Activated naive CD4-positive, alpha-beta T cell treated with anti-CD3 and anti-CD28 coated beads for 36 hours (primary cell): ENCODE data around the gene TAS2R30. TPM values are rescaled to one million over a fixed set of nuclear protein-coding genes. Genes with fewer than 3 reads are reported as not detected.
"Not testable (repeated sequence)": the region's sequence is repeated elsewhere in the genome, so short reads cannot be mapped to it uniquely, and the experiment has no call there.

Experiments used
- CTCF ChIA-PET: fragments of 350-600 bp; sonication (Branson Sonifier 250); formaldehyde crosslinking; loops from one replicate; lab custom pipeline; 2021; ENCODE audit warnings: antibody characterized with exemption; lab: Charles Lee
- DNase-seq: peaks from one replicate; pipeline ENCODE4 v3.0.0-alpha.2; 2020
- H3K27ac Mint-ChIP-seq: one replicate; pipeline ENCODE4 v1.8.0; 2021; ENCODE audit warnings: mild to moderate bottlenecking, mixed read lengths
- H3K27me3 Mint-ChIP-seq: one replicate; pipeline ENCODE4 v1.8.0; 2021; ENCODE audit warnings: low read depth, mixed read lengths
- H3K36me3 Mint-ChIP-seq: one replicate; pipeline ENCODE4 v1.8.0; 2021; ENCODE audit warnings: low read depth, mixed read lengths
- H3K4me1 Mint-ChIP-seq: one replicate; pipeline ENCODE4 v1.8.0; 2021; ENCODE audit warnings: low read depth, mixed read lengths
- H3K4me3 Mint-ChIP-seq: one replicate; pipeline ENCODE4 v1.8.0; 2021; ENCODE audit warnings: mild to moderate bottlenecking, moderate library complexity, mixed read lengths
- H3K9me3 Mint-ChIP-seq: one replicate; pipeline ENCODE4 v1.8.0; 2021; ENCODE audit warnings: mixed read lengths
- intact Hi-C: fragments of 100-400 bp; cut with micrococcal nuclease; formaldehyde crosslinking; loops from one replicate; pipeline ENCODE4 v1.15.1; 2023
- total RNA-seq, 2 experiments: library from RNA; stranded (reverse); gene quantifications; one replicate each; pipeline ENCODE4 v1.2.3, GENCODE V29; 2021

The TAS2R30 gene
- total RNA-seq, 2 experiments from 2014 or later = 1.5 to 1.6 TPM

DNA sequence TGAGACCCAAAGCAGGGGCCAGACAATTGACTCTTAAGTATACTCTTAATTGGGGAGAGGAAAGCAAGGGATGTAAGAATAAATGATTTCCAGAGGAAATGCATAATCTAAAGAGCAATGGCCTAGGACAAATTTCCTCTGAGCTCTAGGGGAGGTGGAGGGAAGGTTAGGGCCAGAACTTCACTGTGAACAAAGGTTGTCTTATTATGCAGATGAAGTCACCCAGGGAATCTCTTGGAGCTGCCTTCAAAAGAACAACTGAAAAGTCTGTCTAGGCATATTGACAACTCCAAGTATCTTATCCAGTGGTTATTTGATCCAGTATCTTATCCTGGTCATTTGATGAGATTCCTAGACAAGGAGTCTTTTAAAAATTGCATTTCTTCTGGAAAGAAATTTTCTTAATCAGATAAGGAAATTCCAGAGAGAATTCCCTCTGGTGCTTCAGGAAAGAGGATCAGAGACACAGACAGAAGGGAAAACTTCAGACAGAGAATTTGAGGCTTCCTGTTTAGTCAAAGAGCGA lies 20.0 kb upstream of the TAS2R30 start:
- H3K4me1 Mint-ChIP-seq = peaks cover 16% of the 10 kb centered on the region
- CTCF ChIA-PET = no interaction called here
- H3K27me3 Mint-ChIP-seq = no peaks in the 10 kb centered on the region
- H3K9me3 Mint-ChIP-seq = peaks cover 3% of the 10 kb centered on the region
- H3K27ac Mint-ChIP-seq = no peak overlapping the region
- intact Hi-C loops = no loop called here
- H3K4me3 Mint-ChIP-seq = no peak overlapping the region
- H3K36me3 Mint-ChIP-seq = peaks cover 34% of the 10 kb centered on the region
- DNase-seq = no peak

DNA sequence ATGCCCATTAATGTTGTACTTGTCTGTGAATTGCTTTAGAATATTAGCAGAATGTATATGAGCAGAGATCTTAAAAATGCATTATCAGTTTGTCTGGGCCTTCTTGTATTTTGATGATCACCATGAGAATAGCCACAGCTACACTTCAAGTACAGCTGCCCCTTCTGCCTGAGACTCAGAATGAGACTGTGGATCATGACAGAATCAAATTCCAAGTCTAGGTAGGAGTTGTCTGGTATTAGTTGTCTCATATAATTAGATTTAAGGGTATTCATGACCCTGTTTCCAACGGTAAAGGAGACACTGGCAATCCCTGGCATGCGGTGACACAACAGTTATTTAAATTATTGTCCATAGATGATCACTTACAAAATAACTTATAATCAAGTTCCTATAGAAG lies 18.3 kb upstream of the TAS2R30 start:
- H3K4me1 Mint-ChIP-seq = peaks cover 11% of the 10 kb centered on the region
- no peaks in the 10 kb centered on the region for H3K27me3 Mint-ChIP-seq
- no peak overlapping the region for H3K27ac Mint-ChIP-seq
- peaks cover 26% of the 10 kb centered on the region for H3K36me3 Mint-ChIP-seq
- intact Hi-C loops = no loop called here
- H3K9me3 Mint-ChIP-seq = peaks cover 6% of the 10 kb centered on the region
- CTCF ChIA-PET = no interaction called here
- DNase-seq = no peak
- H3K4me3 Mint-ChIP-seq = no peak overlapping the region

DNA sequence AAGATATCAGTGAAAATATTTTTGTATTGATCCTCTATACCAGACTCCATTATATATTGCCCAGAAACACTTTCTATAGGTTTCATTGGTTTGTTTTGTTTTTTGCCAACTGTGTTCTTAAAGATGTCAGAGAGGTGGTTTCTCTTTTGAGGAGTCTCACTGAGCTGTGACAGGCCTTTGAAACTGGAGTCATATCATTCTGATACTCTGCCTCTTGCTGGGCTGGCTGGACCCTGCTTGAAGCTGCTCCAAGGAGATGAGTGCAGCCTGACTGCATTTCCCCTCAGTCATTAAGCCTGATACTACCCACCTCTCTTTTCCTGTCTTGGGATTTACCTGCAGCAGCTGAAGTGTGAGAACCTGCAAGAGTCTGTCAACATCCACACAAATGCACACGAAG lies 16.4 kb upstream of the TAS2R30 start:
- no peak for DNase-seq
- intact Hi-C loops = no loop called here
- CTCF ChIA-PET = no interaction called here
- peaks cover 9% of the 10 kb centered on the region for H3K4me1 Mint-ChIP-seq
- peaks cover 6% of the 10 kb centered on the region for H3K9me3 Mint-ChIP-seq
- H3K27me3 Mint-ChIP-seq = no peaks in the 10 kb centered on the region
- H3K4me3 Mint-ChIP-seq = no peak overlapping the region
- peaks cover 18% of the 10 kb centered on the region for H3K36me3 Mint-ChIP-seq
- H3K27ac Mint-ChIP-seq = no peak overlapping the region

DNA sequence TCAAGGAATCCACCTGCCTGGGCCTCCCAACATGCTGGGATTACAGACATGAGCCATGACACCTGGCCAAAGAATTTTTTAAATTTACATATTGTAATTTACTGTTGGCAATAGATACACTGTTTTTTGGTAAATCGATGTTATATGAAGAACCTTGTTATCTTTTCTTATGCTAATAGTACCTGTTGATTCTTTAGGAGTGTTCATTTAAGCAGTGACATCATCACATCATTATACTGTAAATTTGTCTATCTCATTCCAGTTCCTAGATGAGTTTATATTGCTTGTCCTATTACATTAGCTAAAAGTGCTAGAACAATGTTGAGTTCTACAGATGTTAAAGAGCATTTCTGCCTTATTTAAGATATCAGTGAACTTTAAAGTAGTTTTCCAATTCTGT lies 13.0 kb upstream of the TAS2R30 start:
- Mint-ChIP-seq H3K27ac (no peak overlapping the region), H3K27me3 (no peaks in the 10 kb centered on the region), H3K9me3 (peaks cover 21% of the 10 kb centered on the region), H3K4me3 (no peak overlapping the region), H3K4me1 (no peaks in the 10 kb centered on the region), H3K36me3 (peaks cover 30% of the 10 kb centered on the region)
- no peak for DNase-seq
- intact Hi-C loops = no loop called here
- CTCF ChIA-PET = no interaction called here

DNA sequence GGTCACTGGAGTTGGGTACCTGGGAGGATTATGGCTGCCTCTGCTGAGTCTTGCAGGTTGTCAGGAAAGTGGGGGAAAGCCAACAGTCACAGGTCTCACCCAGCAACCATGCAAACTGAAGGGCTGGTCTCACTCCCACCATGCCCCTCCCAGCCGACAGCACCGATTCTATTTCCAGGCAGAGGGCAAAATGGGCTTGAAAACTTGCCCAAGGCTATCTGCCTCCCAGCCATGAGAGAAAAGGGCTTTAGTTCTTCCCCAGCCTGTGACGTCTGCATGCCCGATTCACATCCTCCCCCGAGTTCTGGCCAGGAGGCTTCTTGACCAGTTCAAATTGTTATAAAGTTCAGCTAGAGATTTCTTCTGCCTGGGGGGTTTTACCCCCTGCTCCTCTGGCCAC lies 9.9 kb upstream of the TAS2R30 start:
- Mint-ChIP-seq H3K27ac (no peak overlapping the region), H3K27me3 (no peaks in the 10 kb centered on the region), H3K4me3 (no peak overlapping the region), H3K4me1 (no peaks in the 10 kb centered on the region), H3K36me3 (peaks cover 32% of the 10 kb centered on the region), H3K9me3 (peaks cover 21% of the 10 kb centered on the region)
- intact Hi-C loops = no loop called here
- CTCF ChIA-PET = no interaction called here
- DNase-seq = no peak

DNA sequence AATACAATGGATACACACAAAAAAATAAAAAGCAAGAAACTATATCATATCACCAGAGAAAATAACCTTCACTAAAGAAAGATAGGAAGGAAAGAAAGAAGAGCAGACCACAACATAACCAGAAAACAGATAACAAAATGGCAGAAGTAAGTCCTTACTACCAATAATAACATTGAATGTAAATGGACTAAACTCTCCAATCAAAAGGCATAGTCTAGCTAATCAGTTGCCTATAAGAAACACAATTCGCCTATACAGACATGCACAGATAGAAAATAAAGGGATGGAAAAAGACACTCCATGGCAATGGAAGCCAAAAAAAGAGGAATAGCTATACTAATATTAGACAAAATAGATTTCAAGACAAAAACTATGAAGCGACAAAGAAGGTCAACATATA lies 8.9 kb upstream of the TAS2R30 start:
- Mint-ChIP-seq H3K4me1 (no peaks in the 10 kb centered on the region), H3K36me3 (peaks cover 28% of the 10 kb centered on the region), H3K4me3 (no peak overlapping the region), H3K27me3 (no peaks in the 10 kb centered on the region), H3K9me3 (peaks cover 18% of the 10 kb centered on the region), H3K27ac (no peak overlapping the region)
- intact Hi-C loops = no loop called here
- no peak for DNase-seq
- CTCF ChIA-PET = interaction anchor here (0.7 kb wide), 1 partner anchor 12 kb away, joined by 4 read pairs; no protein-coding TSS in a partner anchor

DNA sequence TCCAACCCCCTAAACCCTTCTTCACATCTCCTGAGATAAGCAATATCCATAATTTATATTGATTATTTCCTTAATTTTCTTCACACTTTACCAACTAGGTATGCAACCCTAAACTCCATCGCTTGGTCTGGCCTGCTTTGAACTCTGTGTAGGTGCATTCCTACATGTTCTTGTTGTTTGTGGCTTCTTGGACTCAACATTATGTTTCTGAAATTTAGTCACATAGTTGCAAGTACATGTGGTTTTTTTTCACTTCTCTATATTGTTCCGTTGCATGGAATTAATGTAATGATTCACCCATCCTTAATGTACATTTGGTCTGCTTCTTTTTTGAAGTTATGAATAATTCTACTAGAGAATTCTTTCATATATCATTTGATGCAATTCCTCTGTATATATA lies 1.6 kb upstream of the TAS2R30 start:
- no peaks in the 10 kb centered on the region for H3K9me3 Mint-ChIP-seq
- no peak overlapping the region for H3K27ac Mint-ChIP-seq
- peaks cover 27% of the 10 kb centered on the region for H3K4me1 Mint-ChIP-seq
- DNase-seq = no peak
- H3K36me3 Mint-ChIP-seq = peaks cover 14% of the 10 kb centered on the region
- H3K4me3 Mint-ChIP-seq = no peak overlapping the region
- no peaks in the 10 kb centered on the region for H3K27me3 Mint-ChIP-seq
- CTCF ChIA-PET = no interaction called here
- intact Hi-C loops = no loop called here

DNA sequence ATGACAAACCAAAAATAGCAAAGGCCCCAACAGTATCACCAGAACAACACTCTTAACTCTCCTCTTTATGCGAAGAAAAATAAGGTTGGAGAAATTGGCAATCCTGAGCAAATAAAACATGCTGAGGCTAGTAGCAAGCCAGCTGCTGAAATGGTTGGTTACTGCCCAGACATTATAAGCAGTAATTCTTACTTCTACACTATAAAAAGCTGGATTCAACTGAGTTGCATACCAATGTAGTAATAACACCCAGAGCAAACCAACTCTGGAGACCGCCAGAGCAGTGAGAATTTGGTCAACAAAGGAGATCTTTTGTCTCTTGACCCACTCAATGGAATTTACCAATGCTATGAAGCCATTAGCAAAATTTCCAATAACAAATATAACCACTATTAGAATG lies 628 bp downstream of the TAS2R30 start:
- CTCF ChIA-PET = no interaction called here
- no peak for DNase-seq
- Mint-ChIP-seq H3K4me1 (peaks cover 27% of the 10 kb centered on the region), H3K36me3 (peaks cover 21% of the 10 kb centered on the region), H3K27me3 (no peaks in the 10 kb centered on the region), H3K9me3 (no peaks in the 10 kb centered on the region), H3K4me3 (no peak overlapping the region), H3K27ac (no peak overlapping the region)
- intact Hi-C loops = no loop called here

DNA sequence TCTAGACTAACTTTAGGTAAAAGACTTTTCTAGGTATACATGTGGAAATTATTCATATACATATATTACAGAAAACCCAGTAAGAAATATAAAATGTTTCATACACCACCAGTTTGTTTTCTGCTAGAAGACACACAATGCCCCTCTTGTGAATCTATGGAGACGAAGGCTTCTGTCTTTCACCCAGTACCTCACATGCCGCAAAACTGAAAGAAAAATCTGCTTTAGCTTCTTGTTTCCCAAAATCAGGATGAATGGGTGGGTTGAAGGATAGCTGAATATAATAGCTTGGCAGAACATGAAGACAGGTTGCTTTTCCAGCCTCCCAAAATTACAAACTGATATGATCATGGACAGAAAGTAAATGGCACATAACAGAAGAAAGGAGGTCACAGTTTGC lies 1.3 kb downstream of the TAS2R30 start:
- Mint-ChIP-seq H3K4me3 (no peak overlapping the region), H3K4me1 (peaks cover 27% of the 10 kb centered on the region), H3K27me3 (no peaks in the 10 kb centered on the region), H3K27ac (no peak overlapping the region), H3K36me3 (peaks cover 27% of the 10 kb centered on the region), H3K9me3 (no peaks in the 10 kb centered on the region)
- CTCF ChIA-PET = interaction anchor here (0.6 kb wide), 1 partner anchor 398 kb away, joined by 3 read pairs; no protein-coding TSS in a partner anchor
- no peak for DNase-seq
- intact Hi-C loops = no loop called here

DNA sequence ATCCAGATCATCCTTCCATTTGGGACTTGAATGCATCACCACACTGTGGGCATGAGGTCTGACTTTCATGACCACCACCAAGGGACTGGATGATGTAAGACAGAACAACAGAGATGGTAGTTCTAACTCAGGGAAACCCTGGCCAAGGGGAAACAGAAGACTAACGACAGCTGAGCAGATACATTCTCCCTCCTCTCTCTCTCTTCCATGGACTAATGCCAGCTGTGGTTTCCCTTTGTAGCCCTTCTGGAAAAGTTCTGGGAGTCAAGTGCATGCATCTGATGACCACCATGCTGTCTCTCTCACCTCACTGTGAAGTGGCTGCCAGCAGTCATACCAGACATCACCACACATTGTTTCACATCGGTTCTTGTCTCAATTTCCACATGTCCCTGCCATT lies 3.4 kb downstream of the TAS2R30 start:
- Mint-ChIP-seq H3K27me3 (no peaks in the 10 kb centered on the region), H3K4me1 (peaks cover 16% of the 10 kb centered on the region), H3K36me3 (peaks cover 36% of the 10 kb centered on the region), H3K4me3 (no peak overlapping the region), H3K9me3 (no peaks in the 10 kb centered on the region), H3K27ac (no peak overlapping the region)
- no peak for DNase-seq
- intact Hi-C loops = no loop called here
- CTCF ChIA-PET = interaction anchor here (0.6 kb wide), 1 partner anchor 12 kb away, joined by 4 read pairs; no protein-coding TSS in a partner anchor

DNA sequence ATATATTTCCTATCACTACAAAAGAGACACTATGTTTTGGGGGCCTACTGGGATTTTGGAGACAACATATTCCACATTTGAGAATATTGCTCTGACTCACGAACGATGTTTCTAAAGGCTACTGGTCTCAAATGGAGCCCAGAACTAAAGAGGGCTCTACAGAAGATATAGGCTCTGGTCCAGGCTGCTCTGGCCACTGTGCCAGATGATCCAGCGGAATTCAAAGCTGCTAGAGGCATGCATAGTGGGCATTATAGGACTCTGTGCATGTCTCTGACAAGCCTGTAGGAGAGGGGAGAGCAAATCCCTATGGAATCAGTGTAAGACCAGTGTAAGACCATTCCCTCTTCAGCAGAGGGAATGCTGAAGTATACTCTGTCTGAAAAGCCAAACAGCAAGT lies 4.1 kb downstream of the TAS2R30 start:
- no peaks in the 10 kb centered on the region for H3K27me3 Mint-ChIP-seq
- no peak overlapping the region for H3K4me3 Mint-ChIP-seq
- H3K9me3 Mint-ChIP-seq = no peaks in the 10 kb centered on the region
- DNase-seq = no peak
- peaks cover 13% of the 10 kb centered on the region for H3K4me1 Mint-ChIP-seq
- H3K36me3 Mint-ChIP-seq = peaks cover 35% of the 10 kb centered on the region
- intact Hi-C loops = no loop called here
- no peak overlapping the region for H3K27ac Mint-ChIP-seq
- CTCF ChIA-PET = no interaction called here

DNA sequence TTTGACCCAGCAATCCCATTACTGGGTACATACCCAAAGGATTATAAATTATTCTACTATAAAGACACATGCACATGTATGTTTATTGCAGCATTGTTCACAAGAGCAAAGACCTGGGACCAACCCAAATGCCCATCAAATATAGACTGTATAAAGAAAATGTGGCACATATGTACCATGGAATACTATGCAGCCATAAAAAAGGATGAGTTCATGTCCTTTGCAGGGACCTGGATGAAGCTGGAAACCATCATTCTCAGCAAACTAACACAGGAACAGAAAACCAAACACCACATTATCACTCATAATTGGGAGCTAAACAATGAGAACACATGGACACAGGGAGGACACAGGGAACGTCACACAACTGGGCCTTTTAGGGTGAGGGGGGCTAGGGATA lies 20.3 kb downstream of the TAS2R30 start:
- H3K27ac Mint-ChIP-seq, H3K27me3 Mint-ChIP-seq, CTCF ChIA-PET, intact Hi-C loops, DNase-seq, H3K4me3 Mint-ChIP-seq: not testable (repeated sequence)
- H3K36me3 Mint-ChIP-seq = peaks cover 85% of the 10 kb centered on the region
- H3K9me3 Mint-ChIP-seq = peaks cover 45% of the 10 kb centered on the region
- peaks cover 35% of the 10 kb centered on the region for H3K4me1 Mint-ChIP-seq

DNA sequence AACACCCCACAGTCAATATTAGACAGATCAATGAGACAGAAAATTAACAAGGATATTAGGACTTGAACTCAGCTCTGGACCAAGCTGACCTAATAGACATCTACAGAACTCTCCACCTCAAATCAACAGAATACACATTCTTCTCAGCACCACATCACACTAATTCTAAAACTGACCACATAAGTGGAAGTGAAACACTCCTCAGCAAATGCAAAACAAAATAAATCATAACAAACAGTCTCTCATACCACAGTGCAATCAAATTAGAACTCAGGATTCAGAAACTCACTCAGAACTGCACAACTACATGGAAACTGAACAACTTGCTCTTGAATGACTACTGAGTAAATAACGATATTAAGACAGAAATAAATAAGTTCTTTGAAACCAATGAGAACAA lies 23.2 kb downstream of the TAS2R30 start:
- DNase-seq, H3K27ac Mint-ChIP-seq, intact Hi-C loops, CTCF ChIA-PET, H3K4me3 Mint-ChIP-seq, H3K27me3 Mint-ChIP-seq: not testable (repeated sequence)
- peaks cover 83% of the 10 kb centered on the region for H3K36me3 Mint-ChIP-seq
- H3K9me3 Mint-ChIP-seq = peaks cover 40% of the 10 kb centered on the region
- H3K4me1 Mint-ChIP-seq = peaks cover 28% of the 10 kb centered on the region
